Stimulated activated CD8-positive, alpha-beta memory T cell treated with anti-CD3 and anti-CD28 coated beads, Interleukin-7, amount 100 ng/mL, for 4 hours (primary cell): ENCODE results near the gene DNAH7.

Source experiments
- DNase-seq, 2 donors: peaks; one replicate each; pipeline ENCODE4 v3.0.0-alpha.2; 2020; ENCODE audit warnings: low read depth in 2 of 2

Gene DNAH7

GRCh38 chr2:195864316-195864715, 204.3 kb downstream of the DNAH7 start:
- DNase-seq = no peak

- DNase-seq = no peak
Measured at GRCh38 chr2:195863564-195863963, 205.1 kb downstream of the DNAH7 start.

- no peak for DNase-seq
Measured at GRCh38 chr2:195863121-195863520, 205.5 kb downstream of the DNAH7 start.

GRCh38 chr2:195861821-195862220, 206.8 kb downstream of the DNAH7 start:
- no peak for DNase-seq

GRCh38 chr2:195859513-195859912, 209.1 kb downstream of the DNAH7 start:
- DNase-seq = no peak

GRCh38 chr2:195857132-195857531, 211.5 kb downstream of the DNAH7 start:
- DNase-seq = no peak

- DNase-seq = no peak
Measured at GRCh38 chr2:195850764-195851163, 217.9 kb downstream of the DNAH7 start.

GRCh38 chr2:195848119-195848899, 220.3 kb downstream of the DNAH7 start:
- DNase-seq = no peak

GRCh38 chr2:195842932-195843331, 225.7 kb downstream of the DNAH7 start:
- DNase-seq = no peak

- DNase-seq = no peak
Measured at GRCh38 chr2:195838002-195838401, 230.6 kb downstream of the DNAH7 start.

- DNase-seq = no peak
Measured at GRCh38 chr2:195836002-195836401, 232.6 kb downstream of the DNAH7 start.

GRCh38 chr2:195834836-195835235, 233.8 kb downstream of the DNAH7 start:
- no peak for DNase-seq

GRCh38 chr2:195830968-195831950, 237.4 kb downstream of the DNAH7 start:
- no peak for DNase-seq

- no peak for DNase-seq
Measured at GRCh38 chr2:195824478-195824877, 244.2 kb downstream of the DNAH7 start.

- no peak for DNase-seq
Measured at GRCh38 chr2:195823206-195823605, 245.4 kb downstream of the DNAH7 start.

- no peak for DNase-seq
Measured at GRCh38 chr2:195821566-195821932, 247.1 kb downstream of the DNAH7 start.

GRCh38 chr2:195820867-195821565, 247.6 kb downstream of the DNAH7 start:
- no peak for DNase-seq

GRCh38 chr2:195820373-195820772, 248.3 kb downstream of the DNAH7 start:
- no peak for DNase-seq

GRCh38 chr2:195819276-195819675, 249.4 kb downstream of the DNAH7 start:
- DNase-seq = no peak

GRCh38 chr2:195818526-195818925, 250.1 kb downstream of the DNAH7 start:
- DNase-seq = no peak

- DNase-seq = no peak
Measured at GRCh38 chr2:195818106-195818505, 250.5 kb downstream of the DNAH7 start.

GRCh38 chr2:195815083-195815482, 253.6 kb downstream of the DNAH7 start:
- DNase-seq = no peak
